Gastrocnemius medialis (tissue), 4 donors: ENCODE results near the gene RPS27L. TPM values are rescaled to one million over a fixed set of nuclear protein-coding genes. Genes with fewer than 3 reads are reported as not detected.

Experiments
- ATAC-seq, 2 donors: fragments of 150-250 bp; one replicate each; pipeline ENCODE4 v1.9.1; 2016
- DNase-seq, 2 donors: peaks; one replicate each; pipeline ENCODE4 v3.0.0-alpha.2; 2019
- H3K27ac ChIP-seq, 4 donors: fragments of 200-600 bp; sonication (generic); 1 replicate in 1 of 4; 2 replicates in 3 of 4; pipeline ENCODE4 v1.5.1; 2016 to 2018; ENCODE audit warnings: mild to moderate bottlenecking in 2 of 4, moderate library complexity in 1 of 4
- H3K27me3 ChIP-seq, 3 donors: fragments of 200-600 bp; sonication (generic) in 2 of 3; 1 replicate in 1 of 3; 2 replicates in 2 of 3; pipeline versions ENCODE4 v1.5.1 to v1.6.0; 2016 to 2019; ENCODE audit warnings: mild to moderate bottlenecking in 1 of 3, moderate library complexity in 1 of 3
- H3K36me3 ChIP-seq, 2 donors: fragments of 200-600 bp; sonication (generic) in 1 of 2; one replicate each; pipeline ENCODE4 v1.5.1; 2017 to 2018
- H3K4me1 ChIP-seq, 2 donors: fragments of 200-600 bp; sonication (generic) in 1 of 2; one replicate each; pipeline ENCODE4 v1.5.1; 2016 to 2017; ENCODE audit warnings: mild to moderate bottlenecking in 2 of 2
- H3K4me3 ChIP-seq, 4 donors: fragments of 200-600 bp; sonication (generic) in 3 of 4; 1 replicate in 1 of 4; 2 replicates in 3 of 4; pipeline ENCODE4 v1.5.1; 2016 to 2019; ENCODE audit warnings: mild to moderate bottlenecking in 2 of 4
- H3K9me3 ChIP-seq, 3 donors: fragments of 200-600 bp; sonication (generic) in 2 of 3; 1 replicate in 1 of 3; 2 replicates in 2 of 3; pipeline ENCODE4 v1.5.1; 2016 to 2019
- POLR2A ChIP-seq, 2 donors: fragments of 450-650 bp; IDR thresholded peaks; one replicate each; pipeline ENCODE4 v1.6.1; 2017; ENCODE audit warnings: antibody characterized with exemption in 2 of 2, mild to moderate bottlenecking in 2 of 2, moderate library complexity in 2 of 2
- in situ Hi-C, 4 donors: fragments of 200-750 bp; cut with MboI; loops; one replicate each; pipeline versions ENCODE4 v1.15.0 to v1.8.0; 2017; ENCODE audit warnings: low sequenced_read_pairs in 4 of 4
- intact Hi-C: fragments of 100-400 bp; cut with DNase I; formaldehyde crosslinking; loops from one replicate; pipeline ENCODE4 v1.15.1; 2023; ENCODE audit warnings: low total_unique reads
- total RNA-seq, 4 donors: library from RNA; depleted of rRNA; stranded (reverse); fragments of >200 nt; gene quantifications; one replicate each; pipeline versions ENCODE4 v1.1.0 to v1.2.3, GENCODE V29; 2016
- TF ChIP-seq, protein P1 (sequence below), 5 experiments: fragments of 450-650 bp in 3 of 5; fragments of 200-600 bp in 2 of 5; sonication (generic) in 2 of 5; IDR thresholded peaks in 4 of 5; conservative IDR thresholded peaks in 1 of 5; 1 replicate in 4 of 5; 2 replicates in 1 of 5; pipeline ENCODE4 v1.5.1; 2016 to 2019; ENCODE audit warnings: antibody characterized with exemption in 5 of 5, mild to moderate bottlenecking in 3 of 5, moderate library complexity in 3 of 5

Gene RPS27L
- total RNA-seq, 4 donors from 2014 or later, result 53.0 to 145 (median 78.0) TPM

DNA sequence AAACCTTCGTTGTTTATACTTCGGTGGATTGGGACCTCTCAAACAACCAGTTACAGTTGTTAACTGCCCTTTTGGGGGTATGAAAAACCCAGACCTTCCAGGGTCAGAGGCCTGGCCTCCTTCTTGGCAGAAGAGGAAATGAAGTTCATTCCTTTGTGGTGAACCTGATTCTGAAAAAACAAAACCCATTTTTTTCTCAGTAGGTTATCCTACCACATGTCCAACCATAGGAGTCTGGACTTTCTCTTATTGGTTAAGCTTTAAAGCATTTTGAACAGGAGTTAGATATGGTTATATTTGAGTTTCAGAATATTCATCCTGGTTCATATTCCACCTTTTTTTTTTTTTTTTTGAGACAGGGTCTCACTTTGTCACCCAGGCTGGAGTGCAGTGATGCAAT, 42.8 kb downstream of the RPS27L start:
- intact Hi-C loops, result no loop called here
- ATAC-seq (no peak), DNase-seq (no peak)
- TF ChIP-seq POLR2A (IDR thresholded peaks at IDR 0.05), result no peak
- TF ChIP-seq, protein P1, sequence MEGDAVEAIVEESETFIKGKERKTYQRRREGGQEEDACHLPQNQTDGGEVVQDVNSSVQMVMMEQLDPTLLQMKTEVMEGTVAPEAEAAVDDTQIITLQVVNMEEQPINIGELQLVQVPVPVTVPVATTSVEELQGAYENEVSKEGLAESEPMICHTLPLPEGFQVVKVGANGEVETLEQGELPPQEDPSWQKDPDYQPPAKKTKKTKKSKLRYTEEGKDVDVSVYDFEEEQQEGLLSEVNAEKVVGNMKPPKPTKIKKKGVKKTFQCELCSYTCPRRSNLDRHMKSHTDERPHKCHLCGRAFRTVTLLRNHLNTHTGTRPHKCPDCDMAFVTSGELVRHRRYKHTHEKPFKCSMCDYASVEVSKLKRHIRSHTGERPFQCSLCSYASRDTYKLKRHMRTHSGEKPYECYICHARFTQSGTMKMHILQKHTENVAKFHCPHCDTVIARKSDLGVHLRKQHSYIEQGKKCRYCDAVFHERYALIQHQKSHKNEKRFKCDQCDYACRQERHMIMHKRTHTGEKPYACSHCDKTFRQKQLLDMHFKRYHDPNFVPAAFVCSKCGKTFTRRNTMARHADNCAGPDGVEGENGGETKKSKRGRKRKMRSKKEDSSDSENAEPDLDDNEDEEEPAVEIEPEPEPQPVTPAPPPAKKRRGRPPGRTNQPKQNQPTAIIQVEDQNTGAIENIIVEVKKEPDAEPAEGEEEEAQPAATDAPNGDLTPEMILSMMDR (IDR thresholded peaks at IDR 0.05 in 4 of 5, conservative IDR thresholded peaks at IDR 0.05 in 1 of 5), result no peak
- Histone ChIP-seq H3K27me3 (no peaks in the 10 kb centered on the region), H3K36me3 (no peaks in the 10 kb centered on the region), H3K4me1 (no peaks in the 10 kb centered on the region), H3K4me3 (no peak overlapping the region), H3K27ac (no peak overlapping the region), H3K9me3 (no peaks in the 10 kb centered on the region)
- in situ Hi-C loops, result no loop called here

DNA sequence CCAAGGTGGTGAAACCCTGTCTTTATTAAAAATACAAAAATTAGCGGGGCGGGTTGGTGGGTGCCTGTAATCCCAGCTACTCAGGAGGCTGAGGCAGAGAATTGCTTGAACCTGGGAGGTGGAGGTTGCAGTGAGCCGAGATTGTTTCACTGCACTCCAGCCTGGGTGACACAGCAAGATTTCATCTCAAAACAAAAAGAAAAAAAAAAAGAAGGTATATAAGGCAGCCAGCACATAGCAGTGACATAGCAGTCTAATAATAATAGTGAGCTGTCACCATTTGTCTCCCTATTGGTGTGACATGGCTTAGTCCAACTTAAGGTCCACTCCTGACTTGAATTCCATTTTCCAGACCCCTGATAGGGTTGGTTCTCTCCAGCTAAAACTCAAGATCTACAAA, 44.4 kb downstream of the RPS27L start:
- H3K36me3 ChIP-seq, result no peaks in the 10 kb centered on the region
- intact Hi-C loops, result no loop called here
- H3K27me3 ChIP-seq, result no peaks in the 10 kb centered on the region
- in situ Hi-C loops, result no loop called here
- H3K9me3 ChIP-seq, result no peaks in the 10 kb centered on the region
- no peaks in the 10 kb centered on the region for H3K4me1 ChIP-seq
- H3K4me3 ChIP-seq, result no peak overlapping the region
- DNase-seq (no peak), ATAC-seq (no peak)
- no peak overlapping the region for H3K27ac ChIP-seq
- TF ChIP-seq, protein P1 (IDR thresholded peaks at IDR 0.05 in 4 of 5, conservative IDR thresholded peaks at IDR 0.05 in 1 of 5), result no peak
- no peak for TF ChIP-seq POLR2A (IDR thresholded peaks at IDR 0.05)

GRCh38 chr15:63111481-63111880, 45.8 kb downstream of the RPS27L start:
- in situ Hi-C loops, result no loop called here
- peak in 1 of 2 donors; percentile 39 for ATAC-seq
- TF ChIP-seq, protein P1 (IDR thresholded peaks at IDR 0.05 in 4 of 5, conservative IDR thresholded peaks at IDR 0.05 in 1 of 5), result no peak
- no peak for TF ChIP-seq POLR2A (IDR thresholded peaks at IDR 0.05)

DNA sequence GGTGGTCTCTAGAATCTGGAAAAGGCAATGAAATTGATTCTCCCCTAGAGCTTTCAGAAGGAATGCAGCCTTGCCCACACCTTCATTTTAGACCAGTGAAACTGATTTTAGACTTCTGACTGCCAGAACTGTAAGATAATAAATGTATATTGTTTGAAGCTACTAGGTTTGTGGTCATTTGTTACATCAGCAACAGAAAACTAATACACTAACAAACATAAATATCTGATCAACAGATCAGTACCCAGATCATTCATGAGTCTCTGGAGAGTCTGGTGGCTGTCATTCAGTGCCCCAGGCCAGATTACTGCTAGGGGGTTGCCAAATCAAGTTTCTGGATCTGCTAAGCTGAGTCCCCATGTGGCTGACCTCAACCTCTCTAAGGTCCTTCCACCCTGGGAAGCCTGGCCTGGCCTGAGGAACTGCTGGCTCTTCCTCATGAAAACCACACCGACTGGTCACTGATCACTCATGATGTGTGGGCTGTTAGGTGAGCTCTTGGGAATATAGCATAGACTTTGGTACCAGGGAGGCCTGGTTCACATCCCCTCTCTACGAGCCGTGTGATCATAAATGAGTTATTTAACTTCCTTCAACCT, 46.8 kb downstream of the RPS27L start:
- no peak for ATAC-seq
- H3K4me1 ChIP-seq, result no peaks in the 10 kb centered on the region
- in situ Hi-C loops (no loop called here), intact Hi-C loops (no loop called here)
- no peak overlapping the region for H3K27ac ChIP-seq
- H3K4me3 ChIP-seq, result no peak overlapping the region
- no peak for DNase-seq
- no peaks in the 10 kb centered on the region for H3K9me3 ChIP-seq
- no peaks in the 10 kb centered on the region for H3K36me3 ChIP-seq
- H3K27me3 ChIP-seq, result no peaks in the 10 kb centered on the region
- no peak for TF ChIP-seq POLR2A (IDR thresholded peaks at IDR 0.05)
- TF ChIP-seq, protein P1 (IDR thresholded peaks at IDR 0.05 in 4 of 5, conservative IDR thresholded peaks at IDR 0.05 in 1 of 5), result no peak

More at GRCh38 chr15:63111481-63111880, 45.8 kb downstream of the RPS27L start:
- H3K9me3 ChIP-seq, result no peaks in the 10 kb centered on the region
- no peaks in the 10 kb centered on the region for H3K4me1 ChIP-seq
- no peaks in the 10 kb centered on the region for H3K36me3 ChIP-seq
- H3K27ac ChIP-seq, result no peak overlapping the region
- no peak overlapping the region for H3K4me3 ChIP-seq
- H3K27me3 ChIP-seq, result no peaks in the 10 kb centered on the region
- intact Hi-C loops, result no loop called here
- peak in 1 of 2 donors; percentile 24 for DNase-seq

- DNase-seq (no peak), ATAC-seq (no peak)
- Histone ChIP-seq H3K27ac (no peak overlapping the region), H3K9me3 (no peaks in the 10 kb centered on the region), H3K4me1 (no peaks in the 10 kb centered on the region), H3K4me3 (no peak overlapping the region), H3K27me3 (no peaks in the 10 kb centered on the region), H3K36me3 (no peaks in the 10 kb centered on the region)
- in situ Hi-C loops, result no loop called here
- TF ChIP-seq, protein P1 (IDR thresholded peaks at IDR 0.05 in 4 of 5, conservative IDR thresholded peaks at IDR 0.05 in 1 of 5), result no peak
- TF ChIP-seq POLR2A (IDR thresholded peaks at IDR 0.05), result no peak
- intact Hi-C loops, result no loop called here
Observed at GRCh38 chr15:63109920-63110319, 47.4 kb downstream of the RPS27L start.
